Kasumi-1 (cell line): ENCODE data around the gene FBLN2.

Experiments used
- DNase-seq, 2 experiments: peaks; one replicate each; lab custom pipeline; 2025; lab: John Stamatoyannopoulos, UW

FBLN2 gene

GRCh38 chr3:13665582-13666226 lies 116.8 kb downstream of the FBLN2 start:
- no peak for DNase-seq

GRCh38 chr3:13666227-13666619 lies 117.3 kb downstream of the FBLN2 start:
- DNase-seq, result no peak

GRCh38 chr3:13666781-13667709 lies 118.1 kb downstream of the FBLN2 start:
- no peak for DNase-seq

GRCh38 chr3:13668136-13668535 lies 119.2 kb downstream of the FBLN2 start:
- DNase-seq, result no peak

- DNase-seq, result no peak
Measured at GRCh38 chr3:13669457-13669856, 120.5 kb downstream of the FBLN2 start.

GRCh38 chr3:13670292-13670691 lies 121.4 kb downstream of the FBLN2 start:
- DNase-seq, result no peak

GRCh38 chr3:13671482-13672233 lies 122.7 kb downstream of the FBLN2 start:
- DNase-seq, result no peak

- DNase-seq, result peak; percentile 21 to 36
Measured at GRCh38 chr3:13673207-13673606, 124.3 kb downstream of the FBLN2 start.

GRCh38 chr3:13674538-13675185 lies 125.7 kb downstream of the FBLN2 start:
- no peak for DNase-seq

GRCh38 chr3:13676356-13677017 lies 127.6 kb downstream of the FBLN2 start:
- no peak for DNase-seq

GRCh38 chr3:13677272-13677671 lies 128.3 kb downstream of the FBLN2 start:
- no peak for DNase-seq

GRCh38 chr3:13681931-13682330 lies 133.0 kb downstream of the FBLN2 start:
- DNase-seq, result no peak

GRCh38 chr3:13682331-13683013 lies 133.5 kb downstream of the FBLN2 start:
- no peak for DNase-seq

- DNase-seq, result no peak
Measured at GRCh38 chr3:13683288-13683687, 134.4 kb downstream of the FBLN2 start.

- DNase-seq, result no peak
Measured at GRCh38 chr3:13683772-13684171, 134.8 kb downstream of the FBLN2 start.

GRCh38 chr3:13684350-13684749 lies 135.4 kb downstream of the FBLN2 start:
- DNase-seq, result no peak

GRCh38 chr3:13684854-13685253 lies 135.9 kb downstream of the FBLN2 start:
- DNase-seq, result no peak

GRCh38 chr3:13685721-13686120 lies 136.8 kb downstream of the FBLN2 start:
- DNase-seq, result no peak

- no peak for DNase-seq
Measured at GRCh38 chr3:13686367-13687160, 137.6 kb downstream of the FBLN2 start.

GRCh38 chr3:13687517-13687943 lies 138.6 kb downstream of the FBLN2 start:
- DNase-seq, result no peak
